Measurements from ENCODE around the gene SLC22A5. TPM values are rescaled to one million over a fixed set of nuclear protein-coding genes. Genes with fewer than 3 reads are reported as not detected.

Gene SLC22A5
- total and polyA plus RNA-seq, 2 donors from 2014 or later, result 28.3 to 36.3 TPM

DNA sequence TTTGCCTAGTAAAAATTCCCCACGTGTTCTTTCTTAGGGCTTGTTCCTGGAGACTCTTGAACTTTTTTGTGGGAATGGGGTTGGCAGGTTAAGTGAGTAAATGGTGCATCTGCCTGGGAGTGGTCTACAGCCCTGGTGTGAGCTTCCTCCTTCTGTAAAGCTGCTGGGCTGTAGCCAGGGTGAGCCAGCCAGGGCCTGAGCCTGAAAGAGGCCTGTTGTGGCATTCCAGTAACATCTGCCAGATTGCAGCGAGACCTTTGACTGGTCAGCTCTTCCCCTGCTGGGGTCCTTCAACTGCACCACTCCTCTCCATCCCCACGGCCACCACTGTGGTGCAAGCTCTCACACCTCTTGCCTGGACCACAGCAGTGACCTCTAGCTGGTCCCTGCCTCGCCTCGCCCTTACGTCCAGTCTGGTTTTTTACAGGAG is 47.5 kb downstream of the SLC22A5 start:
- Histone ChIP-seq H3K27ac (ENCODE audit: low read depth in 2 of 2, low read length in 2 of 2) (peak overlapping the region; percentile 34 to 59), H3K36me3 (ENCODE audit: control insufficient read depth in 2 of 3, insufficient read depth in 3 of 3, low read length in 3 of 3) (no peaks in the 10 kb centered on the region), H3K9ac (ENCODE audit: low read length in 3 of 3) (no peak overlapping the region), H3K9me3 (ENCODE audit: control insufficient read depth in 2 of 3, insufficient read depth in 1 of 3, low read length in 3 of 3) (no peaks in the 10 kb centered on the region), H3K27me3 (ENCODE audit: control insufficient read depth, insufficient read depth, low read length) (no peaks in the 10 kb centered on the region), H3K4me1 (ENCODE audit: control insufficient read depth in 2 of 3, insufficient read depth in 2 of 3, low read depth in 1 of 3, low read length in 3 of 3) (peaks cover 5 to 35% (median 33%) of the 10 kb centered on the region in 3 donors), H3K4me3 (ENCODE audit: low read length in 3 of 3) (no peak overlapping the region)
- DNase-seq, result peak in 1 of 5 donors; percentile 20
- FAIRE-seq, result no peak
- intact Hi-C loops (cut with DNase I), result no loop called here
- TF ChIP-seq CTCF (IDR thresholded peaks at IDR 0.05; ENCODE audit: borderline replicate concordance, extremely low read depth, insufficient read depth), result no peak

DNA sequence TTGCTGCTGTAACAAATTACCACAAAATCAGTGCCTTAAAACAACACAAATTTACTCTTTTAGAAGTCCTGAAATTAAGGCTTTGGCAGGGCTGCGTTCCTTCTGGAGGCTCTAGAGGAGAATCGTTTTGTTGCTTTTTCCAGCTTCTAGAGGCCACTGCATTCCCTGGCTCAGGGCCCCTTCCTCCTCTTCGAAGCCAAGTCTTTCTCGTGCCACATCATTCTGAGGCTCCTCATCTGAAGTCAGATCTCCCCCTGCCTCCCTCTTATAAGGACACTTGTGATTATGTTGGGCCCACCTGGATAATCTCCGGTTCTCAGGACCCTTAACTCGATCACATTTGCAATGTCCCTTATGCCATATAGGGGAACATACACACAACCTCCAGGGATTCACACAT is 48.0 kb downstream of the SLC22A5 start:
- peaks cover 5 to 35% (median 33%) of the 10 kb centered on the region in 3 donors for H3K4me1 ChIP-seq (ENCODE audit: control insufficient read depth in 2 of 3, insufficient read depth in 2 of 3, low read depth in 1 of 3, low read length in 3 of 3)
- DNase-seq (peak in 1 of 5 donors; percentile 11), FAIRE-seq (no peak)
- H3K36me3 ChIP-seq (ENCODE audit: control insufficient read depth in 2 of 3, insufficient read depth in 3 of 3, low read length in 3 of 3), result no peaks in the 10 kb centered on the region
- no peaks in the 10 kb centered on the region for H3K27me3 ChIP-seq (ENCODE audit: control insufficient read depth, insufficient read depth, low read length)
- peak overlapping the region in 1 of 2 donors; percentile 59 for H3K27ac ChIP-seq (ENCODE audit: low read depth in 2 of 2, low read length in 2 of 2)
- H3K9me3 ChIP-seq (ENCODE audit: control insufficient read depth in 2 of 3, insufficient read depth in 1 of 3, low read length in 3 of 3), result no peaks in the 10 kb centered on the region
- intact Hi-C loops (cut with DNase I), result no loop called here
- H3K4me3 ChIP-seq (ENCODE audit: low read length in 3 of 3), result no peak overlapping the region
- no peak for TF ChIP-seq CTCF (IDR thresholded peaks at IDR 0.05; ENCODE audit: borderline replicate concordance, extremely low read depth, insufficient read depth)
- H3K9ac ChIP-seq (ENCODE audit: low read length in 3 of 3), result no peak overlapping the region

- no peak for TF ChIP-seq CTCF (IDR thresholded peaks at IDR 0.05; ENCODE audit: borderline replicate concordance, extremely low read depth, insufficient read depth)
- Histone ChIP-seq H3K27me3 (ENCODE audit: control insufficient read depth, insufficient read depth, low read length) (no peaks in the 10 kb centered on the region), H3K36me3 (ENCODE audit: control insufficient read depth in 2 of 3, insufficient read depth in 3 of 3, low read length in 3 of 3) (no peaks in the 10 kb centered on the region), H3K4me1 (ENCODE audit: control insufficient read depth in 2 of 3, insufficient read depth in 2 of 3, low read depth in 1 of 3, low read length in 3 of 3) (peaks cover 5 to 39% (median 38%) of the 10 kb centered on the region in 3 donors), H3K4me3 (ENCODE audit: low read length in 3 of 3) (no peak overlapping the region), H3K9me3 (ENCODE audit: control insufficient read depth in 2 of 3, insufficient read depth in 1 of 3, low read length in 3 of 3) (no peaks in the 10 kb centered on the region), H3K9ac (ENCODE audit: low read length in 3 of 3) (no peak overlapping the region), H3K27ac (ENCODE audit: low read depth in 2 of 2, low read length in 2 of 2) (no peak overlapping the region)
- DNase-seq (peak in 1 of 5 donors; percentile 33), FAIRE-seq (no peak)
- intact Hi-C loops (cut with DNase I), result no loop called here
These were observed 48.5 kb downstream of the SLC22A5 start for GRCh38 chr5:132417889-132418485.

Measured in kidney (tissue), 14 donors.